GM10266 (cell line): ENCODE results near the gene GRM8.

ENCODE experiments used
- DNase-seq: peaks from one replicate; pipeline ENCODE4 v3.0.0; 2012; ENCODE audit errors: extremely low spot score
- CTCF ChIP-seq: IDR thresholded peaks from 2 replicates; pipeline ENCODE4 v1.5.1; 2012; ENCODE audit warnings: mild to moderate bottlenecking, low read depth; ENCODE audit not compliant: control insufficient read depth, insufficient read depth; ENCODE audit errors: missing control alignments

Gene GRM8

GRCh38 chr7:127258111-127258510, 5.4 kb upstream of the GRM8 start:
- DNase-seq: no peak
- TF ChIP-seq CTCF: no peak

DNA sequence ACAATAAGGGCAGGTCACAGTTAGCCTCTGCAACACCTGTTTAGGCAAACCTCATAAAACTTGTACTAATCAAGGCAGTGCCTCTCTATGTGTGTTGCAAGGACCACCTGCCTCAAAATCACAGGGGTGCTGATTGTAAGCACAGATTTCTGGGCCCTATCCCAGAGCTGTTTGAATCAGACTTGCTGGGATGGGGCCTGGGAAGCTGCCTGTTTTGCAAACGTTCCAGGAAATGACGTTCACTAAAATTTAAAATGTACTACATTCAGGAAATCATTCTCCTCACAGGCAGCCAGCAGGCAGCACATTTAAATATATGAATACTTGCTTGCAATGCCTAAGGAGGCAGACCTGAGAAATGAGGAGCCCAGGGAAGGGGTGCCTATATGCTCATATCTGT, 4.3 kb upstream of the GRM8 start:
- no peak for DNase-seq
- no peak for TF ChIP-seq CTCF

- no peak for TF ChIP-seq CTCF
- DNase-seq: no peak
These were observed 3.4 kb upstream of the GRM8 start for GRCh38 chr7:127256041-127256725.

DNA sequence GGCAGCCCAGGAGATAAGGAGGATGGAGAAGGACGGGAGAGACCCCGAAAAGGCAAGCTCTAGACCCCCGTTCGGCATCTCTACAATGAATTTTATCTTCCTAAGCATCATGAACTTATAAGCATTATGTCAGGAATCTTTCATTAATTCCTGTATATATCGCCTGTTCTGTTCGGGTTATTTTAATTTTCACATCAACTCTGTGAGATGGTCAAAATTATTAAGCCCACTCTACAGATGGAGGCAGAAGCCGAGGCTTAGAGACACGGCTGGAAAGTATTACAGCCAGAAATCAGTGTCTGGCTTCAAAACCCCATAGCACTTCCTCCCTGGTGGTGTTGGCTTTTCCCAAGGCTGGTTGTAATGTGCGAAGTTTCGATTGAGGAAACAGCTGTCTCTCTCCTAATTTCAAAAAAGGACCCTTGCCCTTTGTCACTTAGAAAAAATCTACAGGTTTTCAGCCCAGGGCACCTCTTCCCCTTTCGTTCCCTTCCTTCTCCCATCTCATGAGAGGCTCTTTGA, 1.5 kb upstream of the GRM8 start:
- DNase-seq: no peak
- peak; percentile 19 for TF ChIP-seq CTCF

- TF ChIP-seq CTCF: peak; percentile 93
- DNase-seq: peak; percentile 83
These were observed 781 bp upstream of the GRM8 start for GRCh38 chr7:127253281-127254162.

- no peak for DNase-seq
- no peak for TF ChIP-seq CTCF
These were observed 396 bp downstream of the GRM8 start for GRCh38 chr7:127252377-127252713.

GRCh38 chr7:127251465-127252376, 1.0 kb downstream of the GRM8 start:
- DNase-seq: peak; percentile 73
- TF ChIP-seq CTCF: no peak
